Measurements from ENCODE around the gene SGCD. TPM values are rescaled to one million over a fixed set of nuclear protein-coding genes. Genes with fewer than 3 reads are reported as not detected.

The SGCD gene
- total RNA-seq, 1 experiment from 2014 or later = not detected

GRCh38 chr5:156396830-156397081, 69.8 kb downstream of the SGCD start:
- DNase-seq (ENCODE audit: low read depth, low spot score) (no peak), ATAC-seq (no peak)
- POLR2A ChIA-PET = no interaction called here
- Histone ChIP-seq H4K20me1 (ENCODE audit: insufficient read depth) (no peaks in the 10 kb centered on the region), H3K9me2 (ENCODE audit: insufficient read depth) (no peaks in the 10 kb centered on the region), H3K4me1 (ENCODE audit: control insufficient read depth in 1 of 2, insufficient read depth in 2 of 2, low read length in 2 of 2) (no peaks in the 10 kb centered on the region), H3K9ac (ENCODE audit: low read length) (no peak overlapping the region), H3K79me2 (ENCODE audit: insufficient read depth, low read length) (no peaks in the 10 kb centered on the region), H3K4me3 (replicated peaks in 1 of 2; ENCODE audit: low read depth in 1 of 2, low read length in 2 of 2) (no peak overlapping the region), H3K27me3 (ENCODE audit: insufficient read depth, low read length) (no peaks in the 10 kb centered on the region), H2AFZ (ENCODE audit: low read depth, low read length, poor library complexity, severe bottlenecking) (no peak overlapping the region), H3K4me2 (ENCODE audit: low read length) (no peak overlapping the region), H3K9me3 (ENCODE audit: control insufficient read depth in 1 of 2, insufficient read depth in 1 of 2, low read depth in 1 of 2, low read length in 2 of 2) (peaks cover 0 to 4% of the 10 kb centered on the region in 2 experiments; a peak in 1 of 4 replicates), H3K27ac (ENCODE audit: low read depth, low read length) (no peak overlapping the region), H3K36me3 (ENCODE audit: control insufficient read depth in 1 of 2, insufficient read depth in 2 of 2, low read length in 2 of 2) (no peaks in the 10 kb centered on the region)
- CTCF ChIA-PET = no interaction called here
- no peak for TF ChIP-seq POLR2AphosphoS5 (IDR thresholded peaks at IDR 0.05; ENCODE audit: low read depth, low read length)
- no peak for TF ChIP-seq EGR1 (IDR thresholded peaks at IDR 0.05; ENCODE audit: low read depth)
- TF ChIP-seq FOSL1 (IDR thresholded peaks at IDR 0.05; ENCODE audit: low read depth) = no peak
- TF ChIP-seq SRF (IDR thresholded peaks at IDR 0.05; ENCODE audit: low read depth) = no peak
- no peak for TF ChIP-seq REST (IDR thresholded peaks at IDR 0.05; ENCODE audit: low read depth)
- no peak for TF ChIP-seq ZNF274 (IDR thresholded peaks at IDR 0.05; ENCODE audit: low read depth, low read length)
- TF ChIP-seq SP1 (IDR thresholded peaks at IDR 0.05; ENCODE audit: low read depth) = no peak
- no peak for TF ChIP-seq RAD21 (IDR thresholded peaks at IDR 0.05; ENCODE audit: low read depth)
- no peak for TF ChIP-seq EZH2phosphoT487 (IDR thresholded peaks at IDR 0.05; ENCODE audit: borderline replicate concordance)
- no peak for TF ChIP-seq EZH2 (IDR thresholded peaks at IDR 0.05)
- no peak for TF ChIP-seq ZBTB33 (IDR thresholded peaks at IDR 0.05; ENCODE audit: extremely low read depth, insufficient replicate concordance, low read length)
- TF ChIP-seq CEBPB (IDR thresholded peaks at IDR 0.05; ENCODE audit: low read depth) = no peak
- no peak for TF ChIP-seq YY1 (IDR thresholded peaks at IDR 0.05; ENCODE audit: extremely low read depth, insufficient replicate concordance, low read depth, low read length)
- RAD21 ChIA-PET (ENCODE audit: low non-redundant PET in 1 of 2, low total read pairs in 2 of 2, uncharacterized antibody in 2 of 2, unreplicated experiment in 2 of 2) = no interaction called here
- BruUV-seq (replicated peaks) = no TSS peak
- intact Hi-C loops (cut with micrococcal nuclease) = no loop called here

Measured in HCT116 (cell line).